ENCODE measurements around the gene ARFGEF3. TPM values are rescaled to one million over a fixed set of nuclear protein-coding genes. Genes with fewer than 3 reads are reported as not detected.

Gene ARFGEF3
- total RNA-seq, 1 donor from 2014 or later, result 3.8 TPM

DNA sequence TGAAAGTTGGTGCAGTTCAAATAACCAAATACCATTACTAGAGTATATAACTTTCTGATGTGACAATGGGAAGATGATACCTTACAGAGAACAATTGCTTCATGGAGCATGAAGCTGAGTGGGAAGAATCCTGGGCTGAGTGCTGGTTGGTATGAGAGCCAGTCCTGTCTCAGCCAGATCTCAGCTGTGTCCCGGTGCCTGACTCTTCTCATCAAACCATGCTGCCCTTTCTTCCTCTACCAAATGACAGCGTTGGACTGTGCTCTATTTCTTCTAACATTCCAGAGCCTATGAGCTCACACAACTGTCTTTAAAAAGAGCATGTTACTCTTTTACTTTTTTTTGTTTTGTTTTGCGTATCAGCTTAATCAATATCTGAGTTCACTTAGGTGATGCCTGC is 84.0 kb downstream of the ARFGEF3 start:
- Histone ChIP-seq H3K9me3 (ENCODE audit: low read depth) (no peaks in the 10 kb centered on the region), H2AFZ (replicated peaks) (no peak overlapping the region), H3K9ac (no peak overlapping the region), H3K27me3 (no peaks in the 10 kb centered on the region), H3K4me3 (no peak overlapping the region), H3F3A (ENCODE audit: low read depth) (no peaks in the 10 kb centered on the region), H3K4me1 (no peaks in the 10 kb centered on the region), H3K79me2 (ENCODE audit: low read depth) (no peaks in the 10 kb centered on the region), H3K36me3 (no peaks in the 10 kb centered on the region), H4K20me1 (ENCODE audit: low read depth) (no peaks in the 10 kb centered on the region), H3K27ac (no peak overlapping the region), H3K4me2 (no peak overlapping the region)
- no peak overlapping the region for H3K27ac Mint-ChIP-seq
- H3K4me1 Mint-ChIP-seq, result peaks cover 6% of the 10 kb centered on the region
- no peaks in the 10 kb centered on the region for H3K36me3 Mint-ChIP-seq
- H3K27me3 Mint-ChIP-seq (ENCODE audit: insufficient read depth, low read depth), result peaks cover 3% of the 10 kb centered on the region
- TF ChIP-seq EZH2 (IDR thresholded peaks at IDR 0.05) (no peak), EZH2phosphoT487 (IDR thresholded peaks at IDR 0.05) (no peak)
- TF ChIP-seq, protein P1, sequence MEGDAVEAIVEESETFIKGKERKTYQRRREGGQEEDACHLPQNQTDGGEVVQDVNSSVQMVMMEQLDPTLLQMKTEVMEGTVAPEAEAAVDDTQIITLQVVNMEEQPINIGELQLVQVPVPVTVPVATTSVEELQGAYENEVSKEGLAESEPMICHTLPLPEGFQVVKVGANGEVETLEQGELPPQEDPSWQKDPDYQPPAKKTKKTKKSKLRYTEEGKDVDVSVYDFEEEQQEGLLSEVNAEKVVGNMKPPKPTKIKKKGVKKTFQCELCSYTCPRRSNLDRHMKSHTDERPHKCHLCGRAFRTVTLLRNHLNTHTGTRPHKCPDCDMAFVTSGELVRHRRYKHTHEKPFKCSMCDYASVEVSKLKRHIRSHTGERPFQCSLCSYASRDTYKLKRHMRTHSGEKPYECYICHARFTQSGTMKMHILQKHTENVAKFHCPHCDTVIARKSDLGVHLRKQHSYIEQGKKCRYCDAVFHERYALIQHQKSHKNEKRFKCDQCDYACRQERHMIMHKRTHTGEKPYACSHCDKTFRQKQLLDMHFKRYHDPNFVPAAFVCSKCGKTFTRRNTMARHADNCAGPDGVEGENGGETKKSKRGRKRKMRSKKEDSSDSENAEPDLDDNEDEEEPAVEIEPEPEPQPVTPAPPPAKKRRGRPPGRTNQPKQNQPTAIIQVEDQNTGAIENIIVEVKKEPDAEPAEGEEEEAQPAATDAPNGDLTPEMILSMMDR (IDR thresholded peaks at IDR 0.05), result no peak
- H3K9me3 Mint-ChIP-seq, result no peaks in the 10 kb centered on the region
- no peak overlapping the region for H3K4me3 Mint-ChIP-seq
- DNase-seq (ENCODE audit: low spot score), result no peak

DNA sequence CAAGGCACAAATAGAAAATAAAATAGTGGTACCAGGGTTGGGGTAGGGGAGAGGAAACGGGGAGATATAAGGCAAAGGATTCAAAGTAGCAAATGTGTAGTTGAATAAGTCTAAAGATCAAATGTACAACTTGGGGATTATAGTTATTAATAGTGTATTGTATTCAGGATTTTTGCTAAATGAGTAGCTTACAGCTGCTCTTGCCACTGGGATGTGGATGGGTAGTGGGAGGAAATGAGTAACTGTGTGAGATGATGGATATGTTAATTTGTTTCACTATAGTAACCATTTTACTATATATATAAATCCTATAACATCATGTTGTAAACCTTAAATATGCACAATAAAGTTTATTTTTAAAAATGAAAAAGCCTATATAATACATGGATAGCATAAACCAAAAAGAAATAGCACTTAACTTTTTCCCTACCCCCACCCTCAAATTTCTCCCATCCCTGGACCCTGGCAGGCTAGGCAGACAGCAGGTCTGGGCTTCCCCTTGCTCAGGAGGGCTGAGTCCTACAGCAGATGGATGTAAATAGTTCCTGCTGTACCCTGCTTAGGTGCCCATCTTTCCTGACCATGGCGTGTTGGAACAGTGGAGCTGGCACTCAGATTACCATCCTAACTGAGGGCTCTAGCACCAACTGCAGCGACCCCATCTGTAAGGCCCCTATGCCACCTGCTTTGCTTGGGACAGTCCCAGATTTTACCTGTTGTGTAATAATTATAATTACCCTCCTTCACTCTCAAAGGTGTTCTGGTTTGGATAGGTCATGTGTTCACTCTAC is 85.1 kb downstream of the ARFGEF3 start:
- Histone ChIP-seq H3F3A (ENCODE audit: low read depth) (no peaks in the 10 kb centered on the region), H3K4me2 (no peak overlapping the region), H3K9me3 (ENCODE audit: low read depth) (no peaks in the 10 kb centered on the region), H3K4me3 (no peak overlapping the region), H3K9ac (no peak overlapping the region), H3K36me3 (no peaks in the 10 kb centered on the region), H3K4me1 (no peaks in the 10 kb centered on the region), H3K79me2 (ENCODE audit: low read depth) (no peaks in the 10 kb centered on the region), H3K27me3 (no peaks in the 10 kb centered on the region), H4K20me1 (ENCODE audit: low read depth) (no peaks in the 10 kb centered on the region), H3K27ac (no peak overlapping the region), H2AFZ (replicated peaks) (no peak overlapping the region)
- H3K36me3 Mint-ChIP-seq, result no peaks in the 10 kb centered on the region
- H3K9me3 Mint-ChIP-seq, result no peaks in the 10 kb centered on the region
- no peak for TF ChIP-seq EZH2phosphoT487 (IDR thresholded peaks at IDR 0.05)
- TF ChIP-seq, protein P1 (IDR thresholded peaks at IDR 0.05), result no peak
- TF ChIP-seq EZH2 (IDR thresholded peaks at IDR 0.05), result no peak
- H3K27me3 Mint-ChIP-seq (ENCODE audit: insufficient read depth, low read depth), result peaks cover 8% of the 10 kb centered on the region
- H3K4me1 Mint-ChIP-seq, result peaks cover 13% of the 10 kb centered on the region
- no peak for DNase-seq (ENCODE audit: low spot score)
- no peak overlapping the region for H3K4me3 Mint-ChIP-seq
- no peak overlapping the region for H3K27ac Mint-ChIP-seq

DNA sequence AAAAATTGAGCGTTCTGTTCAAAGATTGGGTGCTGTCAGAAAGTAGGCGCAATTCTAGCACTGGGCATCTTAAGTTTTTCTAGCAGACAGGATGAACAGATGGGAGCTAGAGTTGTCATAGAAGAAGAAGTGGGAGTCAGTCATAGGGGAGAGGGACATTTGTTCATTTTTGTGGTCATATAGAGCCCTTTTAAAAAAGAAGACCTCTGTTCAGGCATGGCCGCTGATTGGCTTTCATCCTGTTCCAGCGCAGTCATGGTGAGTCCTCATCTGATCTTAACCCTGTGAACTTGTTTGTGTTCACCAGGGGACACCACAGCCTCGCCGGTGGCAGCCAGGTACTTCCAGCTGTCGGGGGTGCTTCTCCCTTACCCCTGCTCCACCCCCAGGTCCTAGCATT is 86.3 kb downstream of the ARFGEF3 start:
- H3K27me3 ChIP-seq, result no peaks in the 10 kb centered on the region
- no peak for DNase-seq (ENCODE audit: low spot score)
- peaks cover 8% of the 10 kb centered on the region for H3K27me3 Mint-ChIP-seq (ENCODE audit: insufficient read depth, low read depth)
- H3K9ac ChIP-seq, result no peak overlapping the region
- H3K9me3 ChIP-seq (ENCODE audit: low read depth), result no peaks in the 10 kb centered on the region
- no peak overlapping the region for H3K4me3 ChIP-seq
- no peaks in the 10 kb centered on the region for H3K4me1 ChIP-seq
- no peaks in the 10 kb centered on the region for H3K36me3 Mint-ChIP-seq
- H3K27ac ChIP-seq, result no peak overlapping the region
- no peak overlapping the region for H3K27ac Mint-ChIP-seq
- H4K20me1 ChIP-seq (ENCODE audit: low read depth), result no peaks in the 10 kb centered on the region
- no peak overlapping the region for H3K4me3 Mint-ChIP-seq
- no peaks in the 10 kb centered on the region for H3K9me3 Mint-ChIP-seq
- no peaks in the 10 kb centered on the region for H3K36me3 ChIP-seq
- H3F3A ChIP-seq (ENCODE audit: low read depth), result no peaks in the 10 kb centered on the region
- TF ChIP-seq EZH2 (IDR thresholded peaks at IDR 0.05), result no peak
- TF ChIP-seq EZH2phosphoT487 (IDR thresholded peaks at IDR 0.05), result no peak
- H3K4me2 ChIP-seq, result no peak overlapping the region
- no peak overlapping the region for H2AFZ ChIP-seq (replicated peaks)
- H3K79me2 ChIP-seq (ENCODE audit: low read depth), result no peaks in the 10 kb centered on the region
- H3K4me1 Mint-ChIP-seq, result peaks cover 15% of the 10 kb centered on the region

DNA sequence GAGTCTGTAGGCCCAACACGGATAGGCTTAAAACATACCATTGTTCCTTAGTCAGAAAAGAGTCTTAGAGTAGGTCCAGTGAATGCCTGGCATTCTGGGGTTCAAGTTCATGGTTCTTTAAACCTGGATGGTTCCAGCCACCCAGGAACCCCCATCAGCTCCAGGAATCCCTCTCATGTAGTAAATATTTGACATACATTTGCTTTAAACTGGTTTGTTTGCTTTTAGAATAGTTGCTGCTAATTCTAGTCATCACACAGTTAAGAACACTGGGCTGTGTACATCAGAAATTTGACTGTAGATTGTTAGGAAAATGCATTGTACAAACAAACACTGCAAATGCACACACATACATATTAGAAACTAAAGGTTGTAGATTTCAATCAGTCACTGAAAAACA is 87.1 kb downstream of the ARFGEF3 start:
- peaks cover 15% of the 10 kb centered on the region for H3K4me1 Mint-ChIP-seq
- no peak overlapping the region for H3K4me3 Mint-ChIP-seq
- no peaks in the 10 kb centered on the region for H3K36me3 ChIP-seq
- no peak overlapping the region for H2AFZ ChIP-seq (replicated peaks)
- no peaks in the 10 kb centered on the region for H3F3A ChIP-seq (ENCODE audit: low read depth)
- H3K9me3 ChIP-seq (ENCODE audit: low read depth), result no peaks in the 10 kb centered on the region
- TF ChIP-seq EZH2 (IDR thresholded peaks at IDR 0.05) (no peak), EZH2phosphoT487 (IDR thresholded peaks at IDR 0.05) (no peak)
- TF ChIP-seq, protein P1 (IDR thresholded peaks at IDR 0.05), result no peak
- peaks cover 8% of the 10 kb centered on the region for H3K27me3 Mint-ChIP-seq (ENCODE audit: insufficient read depth, low read depth)
- H3K79me2 ChIP-seq (ENCODE audit: low read depth), result no peaks in the 10 kb centered on the region
- H4K20me1 ChIP-seq (ENCODE audit: low read depth), result no peaks in the 10 kb centered on the region
- H3K27ac ChIP-seq, result no peak overlapping the region
- DNase-seq (ENCODE audit: low spot score), result no peak
- H3K4me3 ChIP-seq, result no peak overlapping the region
- no peak overlapping the region for H3K9ac ChIP-seq
- H3K9me3 Mint-ChIP-seq, result no peaks in the 10 kb centered on the region
- no peak overlapping the region for H3K27ac Mint-ChIP-seq
- H3K4me1 ChIP-seq, result no peaks in the 10 kb centered on the region
- no peaks in the 10 kb centered on the region for H3K36me3 Mint-ChIP-seq
- H3K27me3 ChIP-seq, result no peaks in the 10 kb centered on the region
- no peak overlapping the region for H3K4me2 ChIP-seq
